PC-3 (cell line): ENCODE data around the gene SERPINA5. TPM values are rescaled to one million over a fixed set of nuclear protein-coding genes. Genes with fewer than 3 reads are reported as not detected.

Source experiments
- ATAC-seq: fragments of 200-7000 bp; cut with Tn5 transposase; 2 replicates; pipeline ENCODE4 v1.9.1; 2020; ENCODE audit warnings: mild to moderate bottlenecking, moderate library complexity
- BruUV-seq: library from RNA; stranded (reverse); fragments of 400-500 nt; replicated peaks from 2 replicates; lab custom pipeline; 2021; lab: Mats Ljungman, UMichigan
- CTCF ChIA-PET: fragments of 300-600 bp; sonication (Branson Sonifier 250); formaldehyde crosslinking; loops from one replicate; lab custom pipeline; 2022; ENCODE audit warnings: antibody characterized with exemption; lab: Charles Lee
- POLR2A ChIA-PET: fragments of 300-600 bp; sonication (Branson Sonifier 250); formaldehyde crosslinking; loops from one replicate; lab custom pipeline; 2022; ENCODE audit warnings: antibody characterized with exemption; ENCODE audit not compliant: unreplicated experiment; lab: Charles Lee
- DNase-seq: peaks from one replicate; pipeline ENCODE4 v3.0.0-alpha.2; 2015
- H2AFZ ChIP-seq: fragments of 300-600 bp; sonication (generic); 2 replicates; pipeline ENCODE4 v1.6.0; 2016; ENCODE audit warnings: antibody characterized with exemption, low read length
- H3F3A ChIP-seq: fragments of 300-600 bp; sonication (generic); one replicate; pipeline ENCODE4 v1.6.0; 2017; ENCODE audit warnings: antibody characterized with exemption, low read length, control low read depth, mild to moderate bottlenecking; ENCODE audit not compliant: unreplicated experiment
- H3K27ac ChIP-seq: fragments of 300-600 bp; sonication (generic); 2 replicates; pipeline ENCODE4 v1.5.1; 2016; ENCODE audit warnings: mild to moderate bottlenecking, low read length
- H3K27me3 ChIP-seq: fragments of 300-600 bp; sonication (generic); 2 replicates; pipeline ENCODE4 v1.6.1; 2016; ENCODE audit warnings: low read length, mixed read lengths
- H3K36me3 ChIP-seq: fragments of 300-600 bp; sonication (generic); 2 replicates; pipeline ENCODE4 v1.6.1; 2016; ENCODE audit warnings: low read depth, mixed run types, low read length, mixed read lengths
- H3K4me1 ChIP-seq: fragments of 300-600 bp; sonication (generic); 2 replicates; pipeline ENCODE4 v1.5.1; 2016; ENCODE audit warnings: low read length; ENCODE audit not compliant: insufficient read depth
- H3K4me2 ChIP-seq: fragments of 300-600 bp; sonication (generic); 2 replicates; pipeline ENCODE4 v1.6.0; 2016; ENCODE audit warnings: low read length
- H3K4me3 ChIP-seq: fragments of 300-600 bp; sonication (generic); 2 replicates; pipeline ENCODE4 v1.5.1; 2016; ENCODE audit warnings: mild to moderate bottlenecking, low read length, mixed read lengths
- H3K79me2 ChIP-seq: fragments of 300-600 bp; sonication (generic); 2 replicates; pipeline ENCODE4 v1.6.1; 2017; ENCODE audit warnings: low read length, mixed read lengths
- H3K9ac ChIP-seq: fragments of 300-600 bp; sonication (generic); 2 replicates; pipeline ENCODE4 v1.6.0; 2016; ENCODE audit warnings: mild to moderate bottlenecking, low read length
- H3K9me2 ChIP-seq: fragments of 300-600 bp; sonication (generic); replicated peaks from 2 replicates; pipeline ENCODE4 v1.6.1; 2016; ENCODE audit warnings: mixed run types, low read length, mixed read lengths
- H3K9me3 ChIP-seq: fragments of 300-600 bp; sonication (generic); 2 replicates; pipeline ENCODE4 v1.6.1; 2016; ENCODE audit warnings: low read length, mixed read lengths
- H4K20me1 ChIP-seq: fragments of 300-600 bp; sonication (generic); 2 replicates; pipeline ENCODE4 v1.6.1; 2016; ENCODE audit warnings: low read length, mixed read lengths
- CTCF ChIP-seq: fragments of 300-600 bp; sonication (generic); conservative IDR thresholded peaks from 2 replicates; pipeline ENCODE4 v1.5.1; 2017; ENCODE audit warnings: antibody characterized with exemption, low read depth, mild to moderate bottlenecking, low read length
- EZH2 ChIP-seq: fragments of 300-600 bp; sonication (generic); IDR thresholded peaks from one replicate; pipeline ENCODE4 v1.6.1; 2017; ENCODE audit warnings: antibody characterized with exemption, mild to moderate bottlenecking, low read length; ENCODE audit not compliant: unreplicated experiment
- EZH2phosphoT487 ChIP-seq: fragments of 300-600 bp; sonication (generic); IDR thresholded peaks from 2 replicates; pipeline ENCODE4 v1.6.1; 2018; ENCODE audit warnings: mild to moderate bottlenecking, antibody characterized with exemption, low read length, borderline replicate concordance
- intact Hi-C: fragments of 100-400 bp; cut with micrococcal nuclease; formaldehyde crosslinking; loops from 2 replicates; pipeline ENCODE4 v1.9.0; 2023
- total RNA-seq: library from RNA; depleted of rRNA; stranded (reverse); fragments of >200 nt; gene quantifications from 2 replicates; pipeline ENCODE4 v1.2.3, GENCODE V29; 2014

Gene SERPINA5
- total RNA-seq, 1 experiment from 2014 or later: not detected

GRCh38 chr14:94570440-94570839 is 10.8 kb upstream of the SERPINA5 start:
- POLR2A ChIA-PET: no interaction called here
- Histone ChIP-seq H3K79me2 (no peaks in the 10 kb centered on the region), H3K4me2 (no peak overlapping the region), H3K4me1 (no peaks in the 10 kb centered on the region), H3F3A (no peaks in the 10 kb centered on the region), H3K9ac (no peak overlapping the region), H3K36me3 (no peaks in the 10 kb centered on the region), H3K27me3 (no peaks in the 10 kb centered on the region), H3K4me3 (no peak overlapping the region), H3K9me3 (no peaks in the 10 kb centered on the region), H2AFZ (no peak overlapping the region), H3K9me2 (no peaks in the 10 kb centered on the region), H4K20me1 (no peaks in the 10 kb centered on the region), H3K27ac (no peak overlapping the region)
- BruUV-seq: no TSS peak
- no peak for DNase-seq
- intact Hi-C loops: no loop called here
- ATAC-seq: no peak
- CTCF ChIA-PET: no interaction called here
- TF ChIP-seq EZH2: no peak
- TF ChIP-seq EZH2phosphoT487: no peak
- no peak for TF ChIP-seq CTCF

- no TSS peak for BruUV-seq
- no peak overlapping the region for H2AFZ ChIP-seq
- TF ChIP-seq EZH2: no peak
- TF ChIP-seq EZH2phosphoT487: no peak
- TF ChIP-seq CTCF: no peak
Measured at GRCh38 chr14:94571395-94571794, 9.8 kb upstream of the SERPINA5 start.

GRCh38 chr14:94571950-94572349 is 9.3 kb upstream of the SERPINA5 start:
- ChIA-PET POLR2A (no interaction called here), CTCF (no interaction called here)
- no peaks in the 10 kb centered on the region for H3K79me2 ChIP-seq
- no peak overlapping the region for H3K27ac ChIP-seq
- H2AFZ ChIP-seq: no peak overlapping the region
- intact Hi-C loops: no loop called here
- no peaks in the 10 kb centered on the region for H3K27me3 ChIP-seq
- ATAC-seq (no peak), DNase-seq (no peak)
- no peaks in the 10 kb centered on the region for H3K4me1 ChIP-seq
- H3K36me3 ChIP-seq: no peaks in the 10 kb centered on the region
- H3K9me2 ChIP-seq: no peaks in the 10 kb centered on the region
- H3K4me2 ChIP-seq: no peak overlapping the region
- H3F3A ChIP-seq: no peaks in the 10 kb centered on the region
- no peak overlapping the region for H3K9ac ChIP-seq
- TF ChIP-seq EZH2: no peak
- TF ChIP-seq CTCF: no peak
- no peak for TF ChIP-seq EZH2phosphoT487
- H3K9me3 ChIP-seq: no peaks in the 10 kb centered on the region
- no peak overlapping the region for H3K4me3 ChIP-seq
- no TSS peak for BruUV-seq
- no peaks in the 10 kb centered on the region for H4K20me1 ChIP-seq

More at GRCh38 chr14:94571395-94571794, 9.8 kb upstream of the SERPINA5 start:
- intact Hi-C loops: no loop called here
- H3K79me2 ChIP-seq: no peaks in the 10 kb centered on the region
- POLR2A ChIA-PET: no interaction called here
- CTCF ChIA-PET: no interaction called here
- H3K36me3 ChIP-seq: no peaks in the 10 kb centered on the region
- H3K9me2 ChIP-seq: no peaks in the 10 kb centered on the region
- no peak overlapping the region for H3K4me3 ChIP-seq
- H3K27ac ChIP-seq: no peak overlapping the region
- no peak for ATAC-seq
- H4K20me1 ChIP-seq: no peaks in the 10 kb centered on the region
- no peaks in the 10 kb centered on the region for H3K27me3 ChIP-seq
- H3K9me3 ChIP-seq: no peaks in the 10 kb centered on the region
- no peaks in the 10 kb centered on the region for H3K4me1 ChIP-seq
- no peaks in the 10 kb centered on the region for H3F3A ChIP-seq
- no peak overlapping the region for H3K4me2 ChIP-seq
- H3K9ac ChIP-seq: no peak overlapping the region
- no peak for DNase-seq
